ENCODE data around the gene BSCL2. TPM values are rescaled to one million over a fixed set of nuclear protein-coding genes. Genes with fewer than 3 reads are reported as not detected.
"Not testable (repeated sequence)": the region's sequence is repeated elsewhere in the genome, so short reads cannot be mapped to it uniquely, and the experiment has no call there.

The BSCL2 gene
- total RNA-seq, 4 donors from 2014 or later: 25.7 to 69.4 (median 32.6) TPM

DNA sequence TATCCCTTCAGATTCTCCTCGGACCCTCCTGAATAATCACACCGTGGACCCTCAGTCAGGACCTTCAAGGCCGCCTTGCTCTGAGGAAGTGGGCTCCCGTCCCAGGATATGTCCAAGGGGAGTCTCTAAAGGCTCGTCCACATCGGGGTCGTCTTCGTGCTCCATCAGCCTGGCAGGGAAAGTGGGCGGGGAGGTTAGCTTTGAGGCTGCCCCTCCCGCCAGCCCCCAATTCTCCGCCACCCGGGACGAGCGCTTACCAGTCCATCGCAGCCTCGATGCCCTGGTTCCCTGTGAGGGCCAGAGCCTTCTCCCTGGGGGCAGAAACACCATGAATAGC, 28.8 kb downstream of the BSCL2 start:
- Histone ChIP-seq H3K27ac (peak overlapping the region; percentile 91 to 96 (median 94)), H3K4me1 (peaks cover 13 to 69% (median 24%) of the 10 kb centered on the region in 3 donors), H3K27me3 (no peaks in the 10 kb centered on the region), H3K9me3 (no peaks in the 10 kb centered on the region), H3K36me3 (peaks cover 0 to 46% (median 9%) of the 10 kb centered on the region in 3 donors), H3K4me3 (peak overlapping the region; percentile 78 to 100 (median 86))
- WGBS, 2 donors: 0 to 5% methylated on average over 1 to 2 of the region's 16 CpGs
- DNase-seq: no peak
- no peak for TF ChIP-seq POLR2A (IDR thresholded peaks at IDR 0.05)
- TF ChIP-seq, protein P1, sequence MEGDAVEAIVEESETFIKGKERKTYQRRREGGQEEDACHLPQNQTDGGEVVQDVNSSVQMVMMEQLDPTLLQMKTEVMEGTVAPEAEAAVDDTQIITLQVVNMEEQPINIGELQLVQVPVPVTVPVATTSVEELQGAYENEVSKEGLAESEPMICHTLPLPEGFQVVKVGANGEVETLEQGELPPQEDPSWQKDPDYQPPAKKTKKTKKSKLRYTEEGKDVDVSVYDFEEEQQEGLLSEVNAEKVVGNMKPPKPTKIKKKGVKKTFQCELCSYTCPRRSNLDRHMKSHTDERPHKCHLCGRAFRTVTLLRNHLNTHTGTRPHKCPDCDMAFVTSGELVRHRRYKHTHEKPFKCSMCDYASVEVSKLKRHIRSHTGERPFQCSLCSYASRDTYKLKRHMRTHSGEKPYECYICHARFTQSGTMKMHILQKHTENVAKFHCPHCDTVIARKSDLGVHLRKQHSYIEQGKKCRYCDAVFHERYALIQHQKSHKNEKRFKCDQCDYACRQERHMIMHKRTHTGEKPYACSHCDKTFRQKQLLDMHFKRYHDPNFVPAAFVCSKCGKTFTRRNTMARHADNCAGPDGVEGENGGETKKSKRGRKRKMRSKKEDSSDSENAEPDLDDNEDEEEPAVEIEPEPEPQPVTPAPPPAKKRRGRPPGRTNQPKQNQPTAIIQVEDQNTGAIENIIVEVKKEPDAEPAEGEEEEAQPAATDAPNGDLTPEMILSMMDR (IDR thresholded peaks at IDR 0.05): no peak
- intact Hi-C loops (cut with DNase I): no loop called here

- Histone ChIP-seq H3K4me1 (peaks cover 20 to 76% (median 30%) of the 10 kb centered on the region in 3 donors), H3K36me3 (peaks cover 0 to 53% (median 9%) of the 10 kb centered on the region in 3 donors)
- WGBS, 2 donors: 72 to 75% methylated on average over 12 to 15 of the region's 15 CpGs
These were observed 29.5 kb downstream of the BSCL2 start for GRCh38 chr11:62677714-62678113.

DNA sequence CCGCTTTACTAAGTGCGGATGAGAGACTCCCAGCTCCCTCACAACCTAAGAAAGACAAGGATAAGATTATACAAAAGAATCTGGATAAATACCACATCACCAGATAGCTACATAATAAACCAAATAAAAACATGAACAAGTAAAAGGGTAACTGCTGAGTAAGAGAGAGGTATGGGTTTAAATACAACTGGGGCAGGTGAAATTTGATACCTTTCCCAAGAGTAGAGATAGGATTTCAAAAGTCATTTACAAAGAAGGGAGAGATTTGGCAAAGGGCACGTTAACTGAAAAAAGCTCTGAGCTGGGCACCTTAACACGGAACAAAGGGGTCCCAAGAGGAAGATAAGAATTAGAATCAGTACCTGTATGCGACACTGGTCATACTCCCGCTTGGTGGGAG, 30.1 kb downstream of the BSCL2 start:
- no peak for DNase-seq
- H3K27me3 ChIP-seq: no peaks in the 10 kb centered on the region
- H3K9me3 ChIP-seq: no peaks in the 10 kb centered on the region
- peak overlapping the region in 1 of 4 donors; percentile 96 for H3K27ac ChIP-seq
- H3K4me1 ChIP-seq: peaks cover 26 to 82% (median 33%) of the 10 kb centered on the region in 3 donors
- intact Hi-C loops (cut with DNase I): no loop called here
- TF ChIP-seq, protein P1 (IDR thresholded peaks at IDR 0.05): no peak
- TF ChIP-seq POLR2A (IDR thresholded peaks at IDR 0.05): no peak
- WGBS, 2 donors: 67 to 73% methylated on average over 6 of the region's 6 CpGs
- H3K4me3 ChIP-seq: no peak overlapping the region
- H3K36me3 ChIP-seq: peaks cover 0 to 54% (median 9%) of the 10 kb centered on the region in 3 donors

More at GRCh38 chr11:62677714-62678113, 29.5 kb downstream of the BSCL2 start:
- Histone ChIP-seq H3K9me3 (no peaks in the 10 kb centered on the region), H3K27me3 (no peaks in the 10 kb centered on the region), H3K27ac (peak overlapping the region in 3 of 4 donors; percentile 91 to 96 (median 95)), H3K4me3 (peak overlapping the region in 3 of 4 donors; percentile 78 to 100 (median 89))
- DNase-seq: no peak
- TF ChIP-seq POLR2A (IDR thresholded peaks at IDR 0.05): no peak
- TF ChIP-seq, protein P1 (IDR thresholded peaks at IDR 0.05): no peak
- intact Hi-C loops (cut with DNase I): no loop called here

DNA sequence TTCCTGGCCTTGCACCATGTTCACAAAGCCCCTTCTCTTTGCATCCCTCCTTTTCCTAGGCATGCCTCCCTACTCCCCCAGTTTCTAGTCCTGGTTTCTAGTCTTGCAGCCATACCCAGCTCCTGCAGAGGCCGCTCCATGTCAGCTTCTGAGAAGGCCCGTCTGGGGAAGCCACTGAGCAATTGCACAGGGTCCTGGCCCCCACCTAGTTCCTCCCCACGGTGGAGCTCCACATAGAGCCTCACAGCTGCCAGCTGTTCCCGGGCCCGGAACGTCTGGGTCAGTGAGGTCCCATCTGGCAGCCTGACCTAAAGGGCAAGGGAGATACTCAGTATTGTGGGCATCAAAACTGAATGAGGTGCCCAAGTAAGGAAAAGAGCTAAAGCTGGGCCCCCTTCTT, 30.5 kb downstream of the BSCL2 start:
- intact Hi-C loops (cut with DNase I): no loop called here
- 41 to 50% methylated on average over 2 to 3 of the region's 6 CpGs for WGBS, 2 donors

GRCh38 chr11:62675415-62675814, 31.8 kb downstream of the BSCL2 start:
- Histone ChIP-seq H3K36me3 (peaks cover 0 to 54% (median 9%) of the 10 kb centered on the region in 3 donors), H3K4me1 (peaks cover 25 to 82% (median 39%) of the 10 kb centered on the region in 3 donors)
- DNase-seq; H3K27me3 ChIP-seq; H3K27ac ChIP-seq; H3K9me3 ChIP-seq; intact Hi-C loops (cut with DNase I); H3K4me3 ChIP-seq: not testable (repeated sequence)
- WGBS, 2 donors: 88 to 90% methylated on average over 9 to 10 of the region's 10 CpGs

More for the DNA sequence above, 30.5 kb downstream of the BSCL2 start:
- no peaks in the 10 kb centered on the region for H3K27me3 ChIP-seq
- no peak overlapping the region for H3K27ac ChIP-seq
- H3K4me1 ChIP-seq: peaks cover 26 to 85% (median 33%) of the 10 kb centered on the region in 3 donors
- H3K36me3 ChIP-seq: peaks cover 0 to 54% (median 9%) of the 10 kb centered on the region in 3 donors
- TF ChIP-seq, protein P1 (IDR thresholded peaks at IDR 0.05): no peak
- no peak for TF ChIP-seq POLR2A (IDR thresholded peaks at IDR 0.05)
- no peaks in the 10 kb centered on the region for H3K9me3 ChIP-seq
- DNase-seq: no peak
- H3K4me3 ChIP-seq: no peak overlapping the region

DNA sequence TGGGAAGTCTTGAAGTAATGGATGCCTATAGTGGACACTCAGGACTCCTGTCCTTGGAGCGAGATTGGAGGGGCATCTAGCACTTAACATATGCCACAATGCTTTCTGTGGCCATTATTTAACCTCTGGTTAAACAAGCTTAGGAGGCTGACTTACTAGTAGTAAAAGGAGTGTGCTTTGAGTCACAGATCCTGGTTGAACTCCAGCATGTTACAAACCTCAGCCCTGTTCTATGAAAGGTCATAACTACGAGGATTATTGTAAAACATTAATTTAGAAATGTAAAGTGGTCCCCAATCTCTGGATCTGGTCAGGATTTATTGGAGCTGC, 34.1 kb downstream of the BSCL2 start:
- WGBS, 2 donors: 59 to 75% methylated on average over 2 of the region's 2 CpGs
- peak overlapping the region; percentile 92 to 95 (median 93) for H3K27ac ChIP-seq
- H3K4me3 ChIP-seq: peak overlapping the region in 2 of 4 donors; percentile 75 to 85

More for the DNA sequence above, 34.1 kb downstream of the BSCL2 start:
- DNase-seq: no peak
- Histone ChIP-seq H3K27me3 (no peaks in the 10 kb centered on the region), H3K9me3 (no peaks in the 10 kb centered on the region), H3K36me3 (peaks cover 0 to 54% (median 9%) of the 10 kb centered on the region in 3 donors), H3K4me1 (peaks cover 19 to 83% (median 36%) of the 10 kb centered on the region in 3 donors)
- intact Hi-C loops (cut with DNase I): loop anchor here (5.0 kb wide), 1 partner anchor 76 kb away; no protein-coding TSS in a partner anchor
- TF ChIP-seq, protein P1 (IDR thresholded peaks at IDR 0.05): no peak
- TF ChIP-seq POLR2A (IDR thresholded peaks at IDR 0.05): no peak
